Esophagus squamous epithelium (tissue), 5 donors: ENCODE results near the gene PSMC4. TPM values are rescaled to one million over a fixed set of nuclear protein-coding genes. Genes with fewer than 3 reads are reported as not detected.

Experiments used
- DNase-seq: peaks from one replicate; lab custom pipeline; 2025; lab: John Stamatoyannopoulos, UW
- H3K27ac ChIP-seq, 4 donors: fragments of 200-600 bp; sonication (generic); one replicate each; pipeline ENCODE4 v1.5.1; 2016 to 2019; ENCODE audit warnings: mild to moderate bottlenecking in 1 of 4
- H3K27me3 ChIP-seq, 4 donors: fragments of 200-600 bp; sonication (generic); 1 replicate in 3 of 4; 2 replicates in 1 of 4; pipeline versions ENCODE4 v1.5.1 to v1.6.0; 2017 to 2021; ENCODE audit warnings: antibody characterized with exemption in 1 of 4
- H3K36me3 ChIP-seq, 3 donors: fragments of 200-600 bp; sonication (generic); one replicate each; pipeline ENCODE4 v1.5.1; 2016 to 2019
- H3K4me1 ChIP-seq, 3 donors: fragments of 200-600 bp; sonication (generic); one replicate each; pipeline ENCODE4 v1.5.1; 2017 to 2019
- H3K4me3 ChIP-seq, 4 donors: fragments of 200-600 bp; sonication (generic); 1 replicate in 3 of 4; 2 replicates in 1 of 4; pipeline ENCODE4 v1.5.1; 2016 to 2019; ENCODE audit warnings: mild to moderate bottlenecking in 2 of 4, moderate library complexity in 1 of 4
- H3K9me3 ChIP-seq, 3 donors: fragments of 200-600 bp; sonication (generic); one replicate each; pipeline ENCODE4 v1.5.1; 2016 to 2019
- POLR2A ChIP-seq, 4 donors: fragments of 450-650 bp; IDR thresholded peaks; one replicate each; pipeline ENCODE4 v1.6.1; 2017; ENCODE audit warnings: antibody characterized with exemption in 4 of 4, mild to moderate bottlenecking in 4 of 4, moderate library complexity in 3 of 4
- WGBS, 2 donors: methylation state at CpG; one replicate each; pipeline ENCODE4 v1.1.5; 2018; 5-methylcytosine and 5-hydroxymethylcytosine counted together
- intact Hi-C: fragments of 100-400 bp; cut with DNase I; formaldehyde crosslinking; loops from one replicate; pipeline ENCODE4 v1.15.0; 2022
- total RNA-seq, 4 donors: library from RNA; depleted of rRNA; stranded (reverse); fragments of >200 nt; gene quantifications; one replicate each; pipeline ENCODE4 v1.1.0, GENCODE V29; 2016
- TF ChIP-seq, protein P1 (sequence below), 6 experiments: fragments of 450-650 bp in 4 of 6; fragments of 200-600 bp in 2 of 6; sonication (generic) in 2 of 6; IDR thresholded peaks; one replicate each; pipeline ENCODE4 v1.5.1; 2016 to 2019; ENCODE audit warnings: antibody characterized with exemption in 6 of 6, mild to moderate bottlenecking in 4 of 6, moderate library complexity in 4 of 6
- donor health status: DM: yes; HTN: yes; CAD: no.

PSMC4 gene
- total RNA-seq, 4 donors from 2014 or later: 80.1 to 112 (median 94.8) TPM

DNA sequence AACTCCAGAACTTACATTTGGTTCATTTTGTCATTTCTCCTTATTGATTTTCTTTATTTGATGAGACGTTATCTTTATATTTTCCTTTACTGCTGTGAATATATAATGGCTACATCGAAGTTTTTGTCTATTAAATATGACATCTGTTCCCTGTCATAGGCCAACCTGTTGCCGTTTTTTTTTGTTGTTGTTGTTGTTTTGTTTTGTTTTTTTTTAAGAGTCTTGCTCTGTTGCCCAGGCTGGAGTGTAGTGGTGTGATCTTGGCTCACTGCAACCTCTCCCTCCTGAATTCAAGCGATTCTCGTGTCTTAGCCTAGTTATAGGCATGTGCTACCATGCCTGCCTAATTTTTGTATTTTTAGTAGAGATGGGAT, 55.6 kb downstream of the PSMC4 start:
- intact Hi-C loops: no loop called here
- TF ChIP-seq, protein P1, sequence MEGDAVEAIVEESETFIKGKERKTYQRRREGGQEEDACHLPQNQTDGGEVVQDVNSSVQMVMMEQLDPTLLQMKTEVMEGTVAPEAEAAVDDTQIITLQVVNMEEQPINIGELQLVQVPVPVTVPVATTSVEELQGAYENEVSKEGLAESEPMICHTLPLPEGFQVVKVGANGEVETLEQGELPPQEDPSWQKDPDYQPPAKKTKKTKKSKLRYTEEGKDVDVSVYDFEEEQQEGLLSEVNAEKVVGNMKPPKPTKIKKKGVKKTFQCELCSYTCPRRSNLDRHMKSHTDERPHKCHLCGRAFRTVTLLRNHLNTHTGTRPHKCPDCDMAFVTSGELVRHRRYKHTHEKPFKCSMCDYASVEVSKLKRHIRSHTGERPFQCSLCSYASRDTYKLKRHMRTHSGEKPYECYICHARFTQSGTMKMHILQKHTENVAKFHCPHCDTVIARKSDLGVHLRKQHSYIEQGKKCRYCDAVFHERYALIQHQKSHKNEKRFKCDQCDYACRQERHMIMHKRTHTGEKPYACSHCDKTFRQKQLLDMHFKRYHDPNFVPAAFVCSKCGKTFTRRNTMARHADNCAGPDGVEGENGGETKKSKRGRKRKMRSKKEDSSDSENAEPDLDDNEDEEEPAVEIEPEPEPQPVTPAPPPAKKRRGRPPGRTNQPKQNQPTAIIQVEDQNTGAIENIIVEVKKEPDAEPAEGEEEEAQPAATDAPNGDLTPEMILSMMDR (IDR thresholded peaks at IDR 0.05): no peak
- TF ChIP-seq POLR2A (IDR thresholded peaks at IDR 0.05): no peak
- Histone ChIP-seq H3K4me3 (no peak overlapping the region), H3K4me1 (no peaks in the 10 kb centered on the region), H3K9me3 (peaks cover 11 to 97% (median 87%) of the 10 kb centered on the region in 3 donors), H3K36me3 (no peaks in the 10 kb centered on the region), H3K27me3 (no peaks in the 10 kb centered on the region), H3K27ac (no peak overlapping the region)
- no peak for DNase-seq
- WGBS, 2 donors: 94 to 97% methylated on average over 5 of the region's 5 CpGs

Other genes with a start within 250 kb of the PSMC4 start
- not detected for gene CLC, start 233.1 kb upstream of the PSMC4 start, total RNA-seq
- not detected for gene LEUTX, start 192.3 kb upstream of the PSMC4 start, total RNA-seq
- gene DYRK1B, start 137.0 kb upstream of the PSMC4 start, total RNA-seq: 10 to 100 TPM in 1 of 4 donors, 1 to 10 TPM in 3; 3.9 to 12.6 (median 6.3) TPM
- 100 to 1,000 TPM; 184 to 226 (median 193) TPM for gene FBL, start 124.8 kb upstream of the PSMC4 start, total RNA-seq
- gene FCGBP, start 36.5 kb upstream of the PSMC4 start, total RNA-seq: 10 to 100 TPM in 3 of 4 donors, 1 to 10 TPM in 1; 5.7 to 79.9 (median 41.0) TPM
- 1 to 10 TPM in 1 of 4 donors, under 1 TPM in 3; 0.53 to 2.5 (median 0.80) TPM for gene ZNF546, start 25.9 kb downstream of the PSMC4 start, total RNA-seq
- 10 to 100 TPM in 1 of 4 donors, 1 to 10 TPM in 3; 3.5 to 14.9 (median 5.6) TPM for gene ZNF780B, start 85.1 kb downstream of the PSMC4 start, total RNA-seq
- 10 to 100 TPM; 12.3 to 15.6 (median 13.0) TPM for gene ZNF780A, start 119.8 kb downstream of the PSMC4 start, total RNA-seq
- gene MAP3K10, start 220.3 kb downstream of the PSMC4 start, total RNA-seq: 10 to 100 TPM in 1 of 4 donors, 1 to 10 TPM in 3; 4.8 to 10.1 (median 5.3) TPM
- not detected for gene TTC9B, start 247.2 kb downstream of the PSMC4 start, total RNA-seq